Epithelial cell of proximal tubule (primary cell): Measurements from ENCODE around the gene NDUFB10. TPM values are rescaled to one million over a fixed set of nuclear protein-coding genes. Genes with fewer than 3 reads are reported as not detected.

Experiments used
- DNase-seq: peaks from one replicate; pipeline ENCODE4 v3.0.0-alpha.2; 2011; ENCODE audit warnings: low read depth
- H3K4me3 ChIP-seq: 2 replicates; pipeline ENCODE4 v1.5.1; 2011; ENCODE audit warnings: low read depth, mild to moderate bottlenecking, low read length
- total RNA-seq: library from RNA; depleted of rRNA; stranded (reverse); fragments of >200 nt; gene quantifications from 2 replicates; pipeline ENCODE4 v1.2.3, GENCODE V29; 2015
- TF ChIP-seq, protein P1 (sequence below): conservative IDR thresholded peaks from 2 replicates; pipeline ENCODE4 v1.5.1; 2012; ENCODE audit warnings: low read depth, mild to moderate bottlenecking, low read length

The NDUFB10 gene
- total RNA-seq, 1 donor from 2014 or later: 407 TPM

DNA sequence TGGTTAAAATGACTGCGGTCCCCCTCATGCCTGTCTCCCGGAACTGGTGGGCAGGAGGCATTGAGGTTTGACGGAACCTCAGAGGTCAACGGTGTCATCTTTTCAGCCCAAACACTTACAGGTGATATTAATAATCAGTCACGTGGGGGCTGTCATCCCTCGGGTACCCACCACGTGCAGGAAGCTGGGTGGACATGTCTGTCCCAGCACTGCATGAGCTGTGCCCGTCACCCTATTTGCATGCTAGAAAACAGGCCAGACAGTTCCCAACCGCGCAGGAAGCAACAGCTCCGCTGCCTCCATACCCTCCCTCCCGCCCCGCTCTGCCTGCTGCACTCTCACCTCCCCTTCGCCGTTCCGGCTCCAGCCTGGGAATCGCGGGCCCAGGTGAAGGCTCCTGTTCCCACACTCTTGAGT, 31.8 kb downstream of the NDUFB10 start:
- no peak overlapping the region for H3K4me3 ChIP-seq
- DNase-seq: no peak
- TF ChIP-seq, protein P1, sequence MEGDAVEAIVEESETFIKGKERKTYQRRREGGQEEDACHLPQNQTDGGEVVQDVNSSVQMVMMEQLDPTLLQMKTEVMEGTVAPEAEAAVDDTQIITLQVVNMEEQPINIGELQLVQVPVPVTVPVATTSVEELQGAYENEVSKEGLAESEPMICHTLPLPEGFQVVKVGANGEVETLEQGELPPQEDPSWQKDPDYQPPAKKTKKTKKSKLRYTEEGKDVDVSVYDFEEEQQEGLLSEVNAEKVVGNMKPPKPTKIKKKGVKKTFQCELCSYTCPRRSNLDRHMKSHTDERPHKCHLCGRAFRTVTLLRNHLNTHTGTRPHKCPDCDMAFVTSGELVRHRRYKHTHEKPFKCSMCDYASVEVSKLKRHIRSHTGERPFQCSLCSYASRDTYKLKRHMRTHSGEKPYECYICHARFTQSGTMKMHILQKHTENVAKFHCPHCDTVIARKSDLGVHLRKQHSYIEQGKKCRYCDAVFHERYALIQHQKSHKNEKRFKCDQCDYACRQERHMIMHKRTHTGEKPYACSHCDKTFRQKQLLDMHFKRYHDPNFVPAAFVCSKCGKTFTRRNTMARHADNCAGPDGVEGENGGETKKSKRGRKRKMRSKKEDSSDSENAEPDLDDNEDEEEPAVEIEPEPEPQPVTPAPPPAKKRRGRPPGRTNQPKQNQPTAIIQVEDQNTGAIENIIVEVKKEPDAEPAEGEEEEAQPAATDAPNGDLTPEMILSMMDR: no peak

DNA sequence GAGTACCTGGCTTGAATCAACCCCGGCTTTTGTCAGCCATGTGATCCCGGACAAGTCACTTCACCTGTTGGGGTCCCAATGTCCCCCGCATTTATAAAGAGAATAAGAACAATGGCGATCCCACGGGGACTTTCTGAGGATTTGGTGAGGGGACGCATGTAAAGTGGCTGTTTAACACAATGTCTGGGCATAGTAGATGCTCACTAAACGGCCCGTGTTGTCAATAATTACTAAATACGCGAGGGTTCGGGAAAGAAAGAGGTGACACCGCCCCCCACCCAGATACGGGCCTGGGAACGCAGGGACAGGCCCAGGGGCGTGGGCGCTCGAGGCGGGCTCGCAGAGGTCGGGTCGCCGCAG, 32.2 kb downstream of the NDUFB10 start:
- TF ChIP-seq, protein P1: no peak

GRCh38 chr16:1991948-1992703, 32.8 kb downstream of the NDUFB10 start:
- peak overlapping the region; percentile 26 for H3K4me3 ChIP-seq

More for the DNA sequence above, 32.2 kb downstream of the NDUFB10 start:
- no peak for DNase-seq
- H3K4me3 ChIP-seq: peak overlapping the region; percentile 26

GRCh38 chr16:1992704-1993317, 33.5 kb downstream of the NDUFB10 start:
- H3K4me3 ChIP-seq: no peak overlapping the region
- TF ChIP-seq, protein P1: no peak
- DNase-seq: no peak

More at GRCh38 chr16:1991948-1992703, 32.8 kb downstream of the NDUFB10 start:
- DNase-seq: no peak
- TF ChIP-seq, protein P1: no peak

GRCh38 chr16:1993731-1994131, 34.4 kb downstream of the NDUFB10 start:
- no peak overlapping the region for H3K4me3 ChIP-seq
- DNase-seq: peak; percentile 59
- TF ChIP-seq, protein P1: no peak

GRCh38 chr16:1997494-1998359, 38.4 kb downstream of the NDUFB10 start:
- no peak for DNase-seq
- TF ChIP-seq, protein P1: no peak
- H3K4me3 ChIP-seq: no peak overlapping the region
